ENCODE data around the gene MSX1.
A peak's percentile ranks its signal among the peaks of the same experiment; 100 is the strongest.
"Not testable (repeated sequence)": the region's sequence is repeated elsewhere in the genome, so short reads cannot be mapped to it uniquely, and the experiment has no call there.

MSX1 gene

GRCh38 chr4:4859325-4859798 lies at the start of gene MSX1:
Gene MSX1, plus strand, starts transcription at chr4:4859665. Its CDS starts 235 bp downstream, at chr4:4859900.
- peak; percentile 52 for DNase-seq (ENCODE audit: low read depth)

GRCh38 chr4:4810092-4810774 lies 49.2 kb upstream of the MSX1 start:
- DNase-seq (ENCODE audit: low read depth) = no peak

- no peak for DNase-seq (ENCODE audit: low read depth)
Observed at GRCh38 chr4:4810778-4811177, 48.7 kb upstream of the MSX1 start.

- DNase-seq (ENCODE audit: low read depth) = no peak
Observed at GRCh38 chr4:4812145-4812794, 47.2 kb upstream of the MSX1 start.

- no peak for DNase-seq (ENCODE audit: low read depth)
Observed at GRCh38 chr4:4818415-4819212, 40.9 kb upstream of the MSX1 start.

- no peak for DNase-seq (ENCODE audit: low read depth)
Observed at GRCh38 chr4:4819213-4819606, 40.3 kb upstream of the MSX1 start.

- no peak for DNase-seq (ENCODE audit: low read depth)
Observed at GRCh38 chr4:4820261-4820660, 39.2 kb upstream of the MSX1 start.

- no peak for DNase-seq (ENCODE audit: low read depth)
Observed at GRCh38 chr4:4820739-4821138, 38.7 kb upstream of the MSX1 start.

- DNase-seq (ENCODE audit: low read depth) = no peak
Observed at GRCh38 chr4:4821577-4821976, 37.9 kb upstream of the MSX1 start.

- not testable (repeated sequence) for DNase-seq (ENCODE audit: low read depth)
Observed at GRCh38 chr4:4822286-4822685, 37.2 kb upstream of the MSX1 start.

GRCh38 chr4:4823621-4824162 lies 35.8 kb upstream of the MSX1 start:
- DNase-seq (ENCODE audit: low read depth) = no peak

GRCh38 chr4:4824232-4824631 lies 35.2 kb upstream of the MSX1 start:
- no peak for DNase-seq (ENCODE audit: low read depth)

- no peak for DNase-seq (ENCODE audit: low read depth)
Observed at GRCh38 chr4:4825431-4825830, 34.0 kb upstream of the MSX1 start.

- DNase-seq (ENCODE audit: low read depth) = no peak
Observed at GRCh38 chr4:4829837-4830236, 29.6 kb upstream of the MSX1 start.

GRCh38 chr4:4831266-4831665 lies 28.2 kb upstream of the MSX1 start:
- no peak for DNase-seq (ENCODE audit: low read depth)

- DNase-seq (ENCODE audit: low read depth) = no peak
Observed at GRCh38 chr4:4831825-4832224, 27.6 kb upstream of the MSX1 start.

GRCh38 chr4:4836044-4836443 lies 23.4 kb upstream of the MSX1 start:
- DNase-seq (ENCODE audit: low read depth) = no peak

- DNase-seq (ENCODE audit: low read depth) = no peak
Observed at GRCh38 chr4:4837316-4837715, 22.1 kb upstream of the MSX1 start.

GRCh38 chr4:4838051-4838935 lies 21.2 kb upstream of the MSX1 start:
- no peak for DNase-seq (ENCODE audit: low read depth)

- DNase-seq (ENCODE audit: low read depth) = no peak
Observed at GRCh38 chr4:4838936-4839810, 20.3 kb upstream of the MSX1 start.

- DNase-seq (ENCODE audit: low read depth) = no peak
Observed at GRCh38 chr4:4840351-4840750, 19.1 kb upstream of the MSX1 start.
